GM19240 (cell line): ENCODE measurements around the gene TLCD3B.

ENCODE experiments used
- DNase-seq: peaks from one replicate; pipeline ENCODE4 v3.0.0; 2011; ENCODE audit warnings: low spot score; ENCODE audit not compliant: insufficient read length

Gene TLCD3B

GRCh38 chr16:29990034-29990433, 41.0 kb downstream of the TLCD3B start:
- DNase-seq = no peak

GRCh38 chr16:29989111-29989858, 41.8 kb downstream of the TLCD3B start:
- DNase-seq = no peak

GRCh38 chr16:29988346-29989075, 42.6 kb downstream of the TLCD3B start:
- DNase-seq = no peak

- DNase-seq = no peak
These were observed 43.5 kb downstream of the TLCD3B start for GRCh38 chr16:29987371-29988085.

- DNase-seq = no peak
These were observed 44.1 kb downstream of the TLCD3B start for GRCh38 chr16:29986931-29987330.

- DNase-seq = no peak
These were observed 44.8 kb downstream of the TLCD3B start for GRCh38 chr16:29986231-29986630.

- DNase-seq = no peak
These were observed 45.7 kb downstream of the TLCD3B start for GRCh38 chr16:29985271-29985811.

GRCh38 chr16:29984764-29985147, 46.3 kb downstream of the TLCD3B start:
- DNase-seq = no peak

GRCh38 chr16:29984137-29984763, 46.8 kb downstream of the TLCD3B start:
- DNase-seq = no peak

GRCh38 chr16:29983420-29984136, 47.5 kb downstream of the TLCD3B start:
- peak; percentile 2 for DNase-seq

- no peak for DNase-seq
These were observed 48.3 kb downstream of the TLCD3B start for GRCh38 chr16:29982560-29983419.

GRCh38 chr16:29978564-29979270, 52.4 kb downstream of the TLCD3B start:
- no peak for DNase-seq

GRCh38 chr16:29978081-29978480, 53.0 kb downstream of the TLCD3B start:
- DNase-seq = no peak

GRCh38 chr16:29977063-29977825, 53.8 kb downstream of the TLCD3B start:
- no peak for DNase-seq

GRCh38 chr16:29975811-29976511, 55.1 kb downstream of the TLCD3B start:
- DNase-seq = no peak

- DNase-seq = no peak
These were observed 55.9 kb downstream of the TLCD3B start for GRCh38 chr16:29975134-29975538.
